HAP-1 (cell line): ENCODE measurements around the gene SLC25A26.
"Not testable (repeated sequence)": the region's sequence is repeated elsewhere in the genome, so short reads cannot be mapped to it uniquely, and the experiment has no call there.

Experiments
- DNase-seq, 2 experiments: peaks; one replicate each; pipeline ENCODE4 v3.0.0-alpha.2; 2016 to 2020; ENCODE audit warnings: low spot score in 2 of 2
- H3K27me3 ChIP-seq: fragments of 250-450 bp; sonication (Bioruptor Pico); 2 replicates; pipeline ENCODE4 v1.5.1; 2020; ENCODE audit warnings: low read depth, mild to moderate bottlenecking, moderate library complexity
- H3K36me3 ChIP-seq: fragments of 250-450 bp; sonication (Bioruptor Pico); replicated peaks from 2 replicates; pipeline ENCODE4 v1.5.1; 2020; ENCODE audit warnings: mild to moderate bottlenecking
- H3K4me1 ChIP-seq: fragments of 250-450 bp; sonication (Bioruptor Pico); 2 replicates; pipeline ENCODE4 v1.5.1; 2020; ENCODE audit warnings: mild to moderate bottlenecking
- H3K4me3 ChIP-seq: fragments of 250-450 bp; sonication (Bioruptor Pico); 2 replicates; pipeline ENCODE4 v1.5.1; 2020; ENCODE audit warnings: mild to moderate bottlenecking, moderate library complexity
- H3K9me3 ChIP-seq: fragments of 250-450 bp; sonication (Bioruptor Pico); 2 replicates; pipeline ENCODE4 v1.5.1; 2020; ENCODE audit warnings: mild to moderate bottlenecking, moderate library complexity
- in situ Hi-C: fragments of 300-500 bp; cut with MboI; formaldehyde crosslinking; loops from 3 replicates; pipeline ENCODE4 v1.14.3; 2020; ENCODE audit warnings: low sequenced_read_pairs, inconsistent platforms, mixed read lengths

Gene SLC25A26

DNA sequence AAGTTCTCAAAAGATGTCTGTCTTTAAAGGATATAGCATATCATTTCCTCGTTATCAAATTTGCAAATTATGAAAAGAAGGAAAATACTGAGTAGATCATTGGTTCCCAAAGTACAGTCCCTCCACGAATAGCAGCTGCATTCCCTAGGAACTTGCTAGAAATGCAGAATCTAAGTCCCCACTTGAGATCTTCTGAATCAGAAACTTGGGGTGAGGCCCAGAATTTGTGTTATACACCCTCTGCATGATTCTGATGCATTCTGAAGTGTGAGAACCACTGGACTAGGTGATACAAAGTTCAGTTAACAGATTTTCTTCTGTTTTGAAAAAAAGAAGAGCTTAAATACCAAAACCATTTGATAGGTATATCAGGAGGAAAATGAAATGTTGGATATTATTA lies 77.1 kb downstream of the SLC25A26 start:
- DNase-seq: no peak
- H3K4me3 ChIP-seq: no peak overlapping the region
- H3K4me1 ChIP-seq: no peaks in the 10 kb centered on the region
- H3K36me3 ChIP-seq: no peaks in the 10 kb centered on the region
- no peaks in the 10 kb centered on the region for H3K27me3 ChIP-seq
- in situ Hi-C loops: no loop called here
- no peaks in the 10 kb centered on the region for H3K9me3 ChIP-seq

DNA sequence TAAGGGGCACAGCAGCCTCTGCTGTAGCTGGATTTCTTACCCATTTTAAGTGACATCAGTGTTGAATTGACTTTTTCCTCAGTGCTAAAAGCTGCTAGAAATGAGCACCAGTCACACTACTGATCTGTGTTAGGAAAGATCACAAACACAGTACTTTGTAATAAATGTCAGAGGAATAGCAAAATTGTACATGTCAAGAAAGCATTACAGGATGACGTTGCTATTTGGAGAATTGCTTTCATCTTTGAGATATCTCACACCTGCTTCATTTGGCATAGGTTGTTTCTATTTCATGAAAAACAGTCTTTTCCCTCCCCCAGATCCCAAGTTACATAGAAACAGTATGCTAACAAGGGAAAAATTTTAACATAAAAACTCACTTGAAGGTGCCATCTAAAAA lies 77.8 kb downstream of the SLC25A26 start:
- Histone ChIP-seq H3K4me3 (no peak overlapping the region), H3K4me1 (no peaks in the 10 kb centered on the region), H3K36me3 (no peaks in the 10 kb centered on the region), H3K9me3 (no peaks in the 10 kb centered on the region), H3K27me3 (no peaks in the 10 kb centered on the region)
- DNase-seq: no peak
- in situ Hi-C loops: no loop called here

DNA sequence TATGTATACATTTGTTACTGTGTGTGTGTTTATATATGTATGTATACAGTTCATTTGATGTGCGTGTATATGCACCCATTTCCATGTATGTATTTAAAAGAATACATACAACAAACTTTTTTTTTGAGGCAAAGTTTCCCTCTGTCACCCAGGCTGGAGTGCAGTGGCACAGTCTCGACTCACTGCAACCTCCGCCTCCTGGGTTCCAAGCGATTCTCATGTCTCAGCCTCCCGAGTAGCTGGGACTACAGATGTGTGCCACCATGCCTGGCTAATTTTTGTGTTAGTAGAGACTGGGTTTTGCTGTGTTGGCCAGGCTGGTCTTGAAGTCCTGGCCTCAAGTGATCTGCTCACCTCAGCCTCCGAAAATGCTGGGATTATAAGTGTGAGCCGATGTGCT lies 78.3 kb downstream of the SLC25A26 start:
- H3K9me3 ChIP-seq, DNase-seq, H3K4me1 ChIP-seq, H3K36me3 ChIP-seq, in situ Hi-C loops, H3K27me3 ChIP-seq, H3K4me3 ChIP-seq: not testable (repeated sequence)

DNA sequence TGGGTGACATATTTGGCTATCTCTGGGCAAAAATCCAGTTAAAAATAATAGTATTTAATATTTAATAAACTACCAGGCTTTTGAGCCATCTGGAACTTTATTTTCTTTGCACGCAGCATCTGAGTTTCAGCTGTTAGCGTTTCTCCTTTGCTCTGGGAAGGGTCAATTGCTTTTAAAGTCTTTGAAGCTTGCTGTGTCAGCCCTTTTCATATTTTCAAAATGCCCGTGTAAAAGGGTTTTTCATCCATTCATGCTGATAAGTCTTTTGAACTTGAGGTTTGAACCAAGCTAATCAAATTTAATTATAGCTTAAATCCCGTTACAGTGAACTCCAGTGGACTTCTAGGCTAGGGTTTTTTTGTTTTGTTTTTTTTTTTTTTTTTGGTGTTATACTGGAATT lies 79.1 kb downstream of the SLC25A26 start:
- Histone ChIP-seq H3K4me1 (no peaks in the 10 kb centered on the region), H3K9me3 (no peaks in the 10 kb centered on the region), H3K27me3 (no peaks in the 10 kb centered on the region), H3K36me3 (no peaks in the 10 kb centered on the region), H3K4me3 (no peak overlapping the region)
- in situ Hi-C loops: no loop called here
- DNase-seq: no peak

DNA sequence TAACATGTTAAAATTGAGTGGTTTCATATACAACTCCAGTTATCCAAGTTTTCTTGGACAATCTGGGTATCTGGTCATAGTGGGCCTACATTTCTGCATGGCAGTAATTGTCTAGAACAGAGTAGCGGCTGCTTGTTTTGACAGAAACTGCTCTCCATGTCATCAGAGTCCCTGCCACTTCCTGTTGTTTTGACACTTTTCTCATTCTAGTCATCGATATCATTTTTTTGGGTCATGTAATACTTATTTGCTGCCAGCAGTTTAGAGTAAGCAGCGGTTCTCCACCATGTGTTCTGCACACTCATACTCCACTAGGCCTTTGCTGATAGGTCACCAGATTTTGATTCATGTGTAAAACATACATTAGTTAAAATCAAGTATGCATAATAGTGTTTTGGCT lies 81.5 kb downstream of the SLC25A26 start:
- no peaks in the 10 kb centered on the region for H3K4me1 ChIP-seq
- in situ Hi-C loops: no loop called here

DNA sequence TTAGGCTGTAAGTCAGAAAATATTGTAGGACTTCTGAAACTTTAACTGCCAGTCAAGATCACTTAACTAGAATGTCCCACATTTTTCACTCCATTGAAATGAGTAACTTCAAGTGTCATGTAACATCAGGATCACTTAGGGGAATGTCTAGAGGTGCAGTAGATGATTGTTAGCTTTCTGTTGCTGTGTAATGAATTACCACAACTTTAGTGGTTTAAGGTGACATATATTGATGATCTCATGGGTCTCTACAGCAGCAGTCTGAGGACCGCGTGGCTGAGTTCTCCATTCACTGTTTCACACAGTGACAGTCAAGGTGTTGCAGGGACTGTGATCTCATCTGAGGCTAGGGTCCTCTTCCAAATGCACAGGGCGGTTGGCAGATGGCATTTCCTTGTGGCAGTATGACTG lies 82.7 kb downstream of the SLC25A26 start:
- Histone ChIP-seq H3K4me1 (no peaks in the 10 kb centered on the region), H3K4me3 (no peak overlapping the region), H3K27me3 (no peaks in the 10 kb centered on the region), H3K36me3 (no peaks in the 10 kb centered on the region), H3K9me3 (no peaks in the 10 kb centered on the region)
- in situ Hi-C loops: no loop called here
- DNase-seq: no peak

More for the DNA sequence above, 81.5 kb downstream of the SLC25A26 start:
- no peak for DNase-seq
- H3K36me3 ChIP-seq: no peaks in the 10 kb centered on the region
- H3K9me3 ChIP-seq: no peaks in the 10 kb centered on the region
- no peak overlapping the region for H3K4me3 ChIP-seq
- no peaks in the 10 kb centered on the region for H3K27me3 ChIP-seq

DNA sequence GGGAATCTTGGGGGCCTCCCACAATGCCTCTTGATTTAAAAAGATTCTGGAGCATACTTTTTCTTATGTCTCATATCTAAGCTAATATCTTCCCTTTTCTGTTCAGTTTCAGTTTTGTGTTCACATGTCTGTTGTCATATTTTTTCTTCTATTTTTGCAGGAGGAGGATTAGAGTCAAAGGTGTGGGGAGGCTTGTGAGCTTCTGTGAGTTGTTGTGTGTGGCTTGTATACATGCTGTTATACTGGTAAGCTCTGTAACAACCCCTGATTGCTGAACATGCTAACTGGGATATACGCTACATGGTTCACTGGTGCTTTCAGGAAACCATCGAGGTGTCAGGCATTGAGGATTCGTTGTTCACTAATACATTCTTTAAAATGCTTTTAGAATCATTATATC lies 83.5 kb downstream of the SLC25A26 start:
- no peaks in the 10 kb centered on the region for H3K36me3 ChIP-seq
- in situ Hi-C loops: no loop called here
- no peaks in the 10 kb centered on the region for H3K4me1 ChIP-seq
- no peak for DNase-seq
- H3K27me3 ChIP-seq: no peaks in the 10 kb centered on the region
- no peaks in the 10 kb centered on the region for H3K9me3 ChIP-seq
- no peak overlapping the region for H3K4me3 ChIP-seq

DNA sequence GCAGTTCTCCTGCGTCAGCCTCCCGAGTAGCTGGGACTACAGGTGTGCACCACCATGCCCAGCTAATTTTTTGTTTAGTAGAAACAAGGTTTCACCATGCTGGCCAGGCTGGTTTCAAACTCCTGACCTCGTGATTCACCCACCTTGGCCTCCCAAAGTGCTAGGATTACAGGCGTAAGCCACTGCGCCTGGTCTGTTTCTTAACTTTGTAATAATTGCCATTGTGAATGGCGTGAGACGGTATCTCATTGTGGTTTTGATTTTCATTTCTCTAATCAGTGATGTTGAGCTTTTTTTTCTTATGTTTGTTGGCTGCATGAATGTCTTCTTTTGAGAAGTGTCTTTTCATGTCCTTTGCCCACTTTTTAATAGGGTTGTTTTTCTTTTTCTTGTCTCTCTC lies 85.3 kb downstream of the SLC25A26 start:
- H3K4me1 ChIP-seq, DNase-seq, in situ Hi-C loops, H3K27me3 ChIP-seq, H3K9me3 ChIP-seq, H3K4me3 ChIP-seq, H3K36me3 ChIP-seq: not testable (repeated sequence)

DNA sequence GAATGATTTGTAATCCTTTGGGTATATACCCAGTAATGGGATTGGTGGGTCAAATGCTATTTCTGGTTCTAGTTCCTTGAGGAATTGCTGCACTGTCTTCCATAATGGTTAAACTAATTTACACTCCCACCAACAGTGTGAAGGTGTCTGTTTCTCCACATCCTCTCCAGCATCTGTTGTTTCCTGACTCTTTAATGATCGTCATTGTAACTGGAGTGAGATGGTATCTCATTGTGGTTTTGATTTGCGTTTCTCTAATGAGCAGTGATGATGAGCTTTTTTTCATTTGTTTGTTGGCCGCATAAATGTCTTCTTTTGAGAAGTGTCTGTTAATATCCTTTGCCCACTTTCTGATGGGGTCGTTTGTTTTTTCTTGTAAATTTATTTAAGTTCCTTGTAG lies 86.2 kb downstream of the SLC25A26 start:
- H3K9me3 ChIP-seq, H3K4me1 ChIP-seq, DNase-seq, H3K27me3 ChIP-seq, in situ Hi-C loops, H3K36me3 ChIP-seq, H3K4me3 ChIP-seq: not testable (repeated sequence)

DNA sequence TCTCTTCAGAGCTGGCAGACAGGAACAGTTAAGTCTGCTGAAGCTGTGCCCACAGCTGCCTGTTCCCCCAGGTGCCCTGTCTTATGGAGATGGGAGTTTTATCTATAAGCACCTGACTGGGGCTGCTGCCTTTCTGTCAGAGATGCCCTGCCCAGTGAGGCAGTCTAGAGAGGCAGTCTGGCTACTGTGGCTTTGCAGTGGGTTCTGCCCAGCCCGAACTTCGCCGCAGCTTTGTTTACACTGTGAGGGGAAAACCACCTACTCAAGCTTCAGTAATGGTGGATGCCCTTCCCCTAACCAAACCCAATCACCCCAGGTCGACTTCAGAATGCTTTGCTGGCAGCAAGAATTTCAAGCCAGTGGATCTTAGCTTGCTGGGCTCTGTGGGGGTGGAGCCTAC lies 91.2 kb downstream of the SLC25A26 start:
- in situ Hi-C loops: no loop called here
- Histone ChIP-seq H3K27me3 (no peaks in the 10 kb centered on the region), H3K9me3 (no peaks in the 10 kb centered on the region), H3K4me3 (no peak overlapping the region), H3K4me1 (no peaks in the 10 kb centered on the region), H3K36me3 (no peaks in the 10 kb centered on the region)
- no peak for DNase-seq

DNA sequence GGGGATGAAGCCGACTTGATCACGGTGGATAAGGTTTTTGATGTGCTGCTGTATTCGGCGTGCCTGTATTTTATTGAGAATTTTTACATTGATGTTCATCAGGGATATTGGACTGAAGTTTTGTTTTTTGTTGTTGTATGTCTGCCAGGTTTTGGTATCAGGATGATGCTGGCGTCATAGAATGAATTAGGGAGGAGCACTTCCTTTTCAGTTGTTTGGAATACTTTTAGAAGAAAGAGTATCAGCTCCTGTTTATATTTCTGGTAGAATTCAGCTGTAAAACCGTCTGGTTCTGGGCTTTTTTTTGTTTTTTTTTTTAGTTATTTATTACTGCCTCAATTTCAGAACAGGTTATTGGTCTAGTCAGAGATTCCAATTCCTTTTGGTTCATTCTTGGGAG lies 93.7 kb downstream of the SLC25A26 start:
- H3K9me3 ChIP-seq: no peaks in the 10 kb centered on the region
- H3K4me3 ChIP-seq: no peak overlapping the region
- H3K4me1 ChIP-seq: no peaks in the 10 kb centered on the region
- no peaks in the 10 kb centered on the region for H3K27me3 ChIP-seq
- no peaks in the 10 kb centered on the region for H3K36me3 ChIP-seq
- in situ Hi-C loops: no loop called here
- no peak for DNase-seq

DNA sequence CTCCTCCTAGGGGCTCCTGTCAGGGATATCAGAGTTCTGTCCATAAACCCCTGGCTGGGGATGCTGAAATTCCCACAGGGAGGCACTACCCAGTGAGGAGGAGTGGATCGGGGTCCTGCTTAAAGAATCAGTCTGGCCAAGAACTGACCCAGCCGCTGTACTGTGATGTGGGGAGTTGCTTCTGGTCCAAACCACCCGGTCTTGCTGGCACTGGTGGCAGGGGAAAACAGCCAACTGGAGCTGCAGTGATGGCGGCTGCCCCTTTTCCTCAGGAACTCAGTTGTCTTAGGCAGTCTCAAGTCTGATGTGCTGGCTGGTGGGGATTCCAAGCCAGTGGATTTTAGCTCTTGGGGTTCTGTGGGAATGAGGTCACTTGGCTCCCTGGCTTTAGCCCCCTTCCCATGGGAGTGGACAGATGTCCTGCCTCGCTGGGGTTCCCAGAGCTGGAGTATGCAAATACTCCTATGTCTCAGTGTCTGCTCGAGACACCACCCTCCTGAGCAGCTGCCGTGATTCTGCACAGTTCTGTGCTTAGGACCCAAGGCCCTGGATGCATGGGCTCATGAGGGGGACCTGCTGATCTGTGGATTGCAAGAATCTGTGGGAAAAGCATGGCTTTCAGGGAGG lies 97.1 kb downstream of the SLC25A26 start:
- Histone ChIP-seq H3K4me3 (no peak overlapping the region), H3K4me1 (no peaks in the 10 kb centered on the region), H3K36me3 (no peaks in the 10 kb centered on the region), H3K27me3 (no peaks in the 10 kb centered on the region), H3K9me3 (no peaks in the 10 kb centered on the region)
- DNase-seq: no peak
- in situ Hi-C loops: no loop called here

DNA sequence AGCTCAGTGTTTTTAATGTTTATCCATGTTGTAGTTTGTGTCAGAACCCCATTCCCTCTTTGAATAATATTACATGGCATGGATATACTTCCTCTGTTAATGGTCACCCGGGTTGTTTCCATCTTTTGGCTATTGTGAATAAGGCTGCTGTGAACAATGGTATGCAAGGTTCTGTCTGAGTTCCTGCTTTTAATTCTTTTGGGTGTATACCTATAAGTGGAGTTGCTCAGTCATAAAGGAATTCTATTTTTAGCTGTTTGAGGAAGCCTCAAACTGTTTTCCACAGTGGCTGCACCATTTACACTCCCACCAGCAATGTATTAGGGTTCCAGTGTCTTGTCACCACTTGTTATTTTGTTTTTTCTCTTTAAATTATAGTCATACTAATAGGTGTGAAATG lies 99.6 kb downstream of the SLC25A26 start:
- Histone ChIP-seq H3K4me3 (no peak overlapping the region), H3K9me3 (no peaks in the 10 kb centered on the region)
- in situ Hi-C loops: no loop called here

DNA sequence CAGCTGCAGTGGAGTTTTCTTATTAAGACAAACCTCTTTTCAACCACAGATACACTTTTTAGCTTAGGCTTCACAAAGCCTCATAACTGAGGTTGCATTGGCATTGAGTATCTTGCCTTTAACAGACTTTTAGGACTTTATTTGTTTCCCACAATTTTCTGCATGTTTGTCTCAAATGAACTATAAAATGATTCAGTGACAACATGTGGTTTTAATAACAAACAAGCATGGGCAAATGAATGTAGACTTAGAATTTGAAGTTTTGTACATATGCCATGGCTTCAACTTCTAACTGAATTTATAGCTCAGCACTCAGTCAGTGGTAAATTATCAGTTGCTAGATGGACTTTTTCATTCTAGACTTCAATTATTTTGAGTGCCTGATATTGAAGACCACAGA lies 101.6 kb downstream of the SLC25A26 start:
- no peak overlapping the region for H3K4me3 ChIP-seq
- in situ Hi-C loops: no loop called here
- no peaks in the 10 kb centered on the region for H3K36me3 ChIP-seq
- no peaks in the 10 kb centered on the region for H3K27me3 ChIP-seq
- no peaks in the 10 kb centered on the region for H3K4me1 ChIP-seq
- DNase-seq: no peak
- no peaks in the 10 kb centered on the region for H3K9me3 ChIP-seq

More for the DNA sequence above, 99.6 kb downstream of the SLC25A26 start:
- no peaks in the 10 kb centered on the region for H3K4me1 ChIP-seq
- H3K36me3 ChIP-seq: no peaks in the 10 kb centered on the region
- DNase-seq: no peak
- no peaks in the 10 kb centered on the region for H3K27me3 ChIP-seq

DNA sequence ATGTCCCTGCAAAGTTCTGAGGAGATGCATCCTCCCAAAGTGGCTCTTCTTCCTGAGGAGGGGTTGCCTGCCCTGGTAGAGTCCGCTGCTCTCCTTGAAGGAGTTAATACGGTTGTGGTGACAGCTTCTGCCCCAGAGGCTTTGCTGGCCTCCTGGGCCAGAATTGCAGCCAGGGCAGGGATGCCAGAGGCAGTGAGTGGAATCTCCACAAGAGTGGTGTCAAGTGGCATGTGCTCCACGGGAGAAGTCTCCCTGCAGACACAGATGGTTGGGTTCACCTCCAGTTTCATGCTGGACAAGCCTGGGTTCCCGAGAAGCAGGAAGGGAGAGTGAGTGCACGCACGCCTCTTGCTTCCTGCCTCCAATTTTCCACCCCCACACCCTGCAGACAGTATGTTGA lies 105.5 kb downstream of the SLC25A26 start:
- no peaks in the 10 kb centered on the region for H3K27me3 ChIP-seq
- in situ Hi-C loops: no loop called here
- peaks cover 4% of the 10 kb centered on the region for H3K4me1 ChIP-seq
- H3K4me3 ChIP-seq: no peak overlapping the region
- no peaks in the 10 kb centered on the region for H3K36me3 ChIP-seq
- H3K9me3 ChIP-seq: no peaks in the 10 kb centered on the region
- no peak for DNase-seq
